Measurements from ENCODE around the gene RMI1. TPM values are rescaled to one million over a fixed set of nuclear protein-coding genes. Genes with fewer than 3 reads are reported as not detected.
"Not testable (repeated sequence)": the region's sequence is repeated elsewhere in the genome, so short reads cannot be mapped to it uniquely, and the experiment has no call there.

RMI1 gene
- total and polyA plus RNA-seq, 2 experiments from 2014 or later, result 4.2 to 5.8 TPM

- TF ChIP-seq EZH2 (IDR thresholded peaks at IDR 0.05; ENCODE audit: borderline replicate concordance) (no peak), CTCF (IDR thresholded peaks at IDR 0.05; ENCODE audit: poor library complexity) (no peak), EZH2phosphoT487 (IDR thresholded peaks at IDR 0.05; ENCODE audit: low read depth, severe bottlenecking, unreplicated experiment) (no peak)
- H3K9me2 ChIP-seq (replicated peaks; ENCODE audit: insufficient read depth), result no peaks in the 10 kb centered on the region
- H3K79me2 ChIP-seq, result no peaks in the 10 kb centered on the region
- H3K27ac ChIP-seq, result no peak overlapping the region
- no peak for DNase-seq (ENCODE audit: low spot score)
- no peaks in the 10 kb centered on the region for H3K9me3 ChIP-seq (ENCODE audit: low read depth)
- H3K4me3 ChIP-seq, result no peak overlapping the region
- H3K4me1 ChIP-seq (ENCODE audit: insufficient read depth), result no peaks in the 10 kb centered on the region
- 74% methylated on average over 5 of the region's 5 CpGs for WGBS (ENCODE audit: low lambda C conversion rate, missing lambda C conversion rate)
- no peak overlapping the region for H2AFZ ChIP-seq
- no peaks in the 10 kb centered on the region for H4K20me1 ChIP-seq (ENCODE audit: insufficient read depth, poor library complexity, severe bottlenecking)
- no peaks in the 10 kb centered on the region for H3K27me3 ChIP-seq
- H3K4me2 ChIP-seq, result no peak overlapping the region
- H3K36me3 ChIP-seq (replicated peaks; ENCODE audit: insufficient read depth, low read depth), result no peaks in the 10 kb centered on the region
Observed at GRCh38 chr9:83940590-83941303, 39.9 kb upstream of the RMI1 start.

GRCh38 chr9:83948096-83948495 is 32.5 kb upstream of the RMI1 start:
- H3K4me1 ChIP-seq (ENCODE audit: insufficient read depth); H3K36me3 ChIP-seq (replicated peaks; ENCODE audit: insufficient read depth, low read depth); H3K4me3 ChIP-seq; H3K27ac ChIP-seq; H2AFZ ChIP-seq; H3K9me3 ChIP-seq (ENCODE audit: low read depth); H3K27me3 ChIP-seq; H3K4me2 ChIP-seq; H4K20me1 ChIP-seq (ENCODE audit: insufficient read depth, poor library complexity, severe bottlenecking); DNase-seq (ENCODE audit: low spot score); H3K79me2 ChIP-seq; H3K9me2 ChIP-seq (replicated peaks; ENCODE audit: insufficient read depth): not testable (repeated sequence)
- no CpG with 5 or more reads among the region's 39 CpGs for WGBS (ENCODE audit: low lambda C conversion rate, missing lambda C conversion rate)

GRCh38 chr9:83956086-83956435 is 24.5 kb upstream of the RMI1 start:
- no peaks in the 10 kb centered on the region for H3K9me2 ChIP-seq (replicated peaks; ENCODE audit: insufficient read depth)
- H3K79me2 ChIP-seq, result no peaks in the 10 kb centered on the region
- H3K4me2 ChIP-seq, result no peak overlapping the region
- no peak for TF ChIP-seq CTCF (IDR thresholded peaks at IDR 0.05; ENCODE audit: poor library complexity)
- no peak for TF ChIP-seq EZH2 (IDR thresholded peaks at IDR 0.05; ENCODE audit: borderline replicate concordance)
- TF ChIP-seq EZH2phosphoT487 (IDR thresholded peaks at IDR 0.05; ENCODE audit: low read depth, severe bottlenecking, unreplicated experiment), result no peak
- WGBS (ENCODE audit: low lambda C conversion rate, missing lambda C conversion rate), result 95% methylated on average over 23 of the region's 23 CpGs
- H3K4me3 ChIP-seq, result no peak overlapping the region
- H3K4me1 ChIP-seq (ENCODE audit: insufficient read depth), result no peaks in the 10 kb centered on the region
- H3K9me3 ChIP-seq (ENCODE audit: low read depth), result no peaks in the 10 kb centered on the region
- no peaks in the 10 kb centered on the region for H4K20me1 ChIP-seq (ENCODE audit: insufficient read depth, poor library complexity, severe bottlenecking)
- H3K36me3 ChIP-seq (replicated peaks; ENCODE audit: insufficient read depth, low read depth), result no peaks in the 10 kb centered on the region
- no peaks in the 10 kb centered on the region for H3K27me3 ChIP-seq
- no peak for DNase-seq (ENCODE audit: low spot score)
- no peak overlapping the region for H3K27ac ChIP-seq
- H2AFZ ChIP-seq, result no peak overlapping the region

- H3K9me2 ChIP-seq (replicated peaks; ENCODE audit: insufficient read depth), result no peaks in the 10 kb centered on the region
- TF ChIP-seq EZH2phosphoT487 (IDR thresholded peaks at IDR 0.05; ENCODE audit: low read depth, severe bottlenecking, unreplicated experiment) (no peak), CTCF (IDR thresholded peaks at IDR 0.05; ENCODE audit: poor library complexity) (no peak), EZH2 (IDR thresholded peaks at IDR 0.05; ENCODE audit: borderline replicate concordance) (no peak)
- H3K4me2 ChIP-seq, result no peak overlapping the region
- WGBS (ENCODE audit: low lambda C conversion rate, missing lambda C conversion rate), result 94% methylated on average over 53 of the region's 57 CpGs
- H2AFZ ChIP-seq, result no peak overlapping the region
- H3K27ac ChIP-seq, result no peak overlapping the region
- no peaks in the 10 kb centered on the region for H3K4me1 ChIP-seq (ENCODE audit: insufficient read depth)
- no peaks in the 10 kb centered on the region for H3K9me3 ChIP-seq (ENCODE audit: low read depth)
- H3K27me3 ChIP-seq, result no peaks in the 10 kb centered on the region
- no peak for DNase-seq (ENCODE audit: low spot score)
- H3K36me3 ChIP-seq (replicated peaks; ENCODE audit: insufficient read depth, low read depth), result no peaks in the 10 kb centered on the region
- H4K20me1 ChIP-seq (ENCODE audit: insufficient read depth, poor library complexity, severe bottlenecking), result no peaks in the 10 kb centered on the region
- no peak overlapping the region for H3K4me3 ChIP-seq
- no peaks in the 10 kb centered on the region for H3K79me2 ChIP-seq
Observed at GRCh38 chr9:83956436-83957247, 24.0 kb upstream of the RMI1 start.
